H1 (cell line): ENCODE data around the gene ACTL8. TPM values are rescaled to one million over a fixed set of nuclear protein-coding genes. Genes with fewer than 3 reads are reported as not detected.
"Not testable (repeated sequence)": the region's sequence is repeated elsewhere in the genome, so short reads cannot be mapped to it uniquely, and the experiment has no call there.

Experiments
- CTCF ChIA-PET: fragments of 300-600 bp; sonication (Branson Sonifier 250); formaldehyde crosslinking; loops from one replicate; lab custom pipeline; 2021; ENCODE audit not compliant: partially characterized antibody; lab: Charles Lee
- POLR2A ChIA-PET: fragments of 300-600 bp; sonication (Branson Sonifier 250); formaldehyde crosslinking; loops from one replicate; lab custom pipeline; 2021; ENCODE audit warnings: inconsistent platforms; ENCODE audit not compliant: partially characterized antibody; lab: Charles Lee
- DNase-seq, 2 experiments: peaks; one replicate each; pipeline versions ENCODE4 v3.0.0 to v3.0.0-alpha.2; 2010 to 2022; ENCODE audit warnings: low spot score in 2 of 2, low read depth in 1 of 2, mixed read lengths in 1 of 2
- FAIRE-seq: peaks from 2 replicates; lab custom pipeline; 2011; peaks lifted over from hg19 to GRCh38; lab: Jason Lieb, UNC
- H2AFZ ChIP-seq: 2 replicates; pipeline ENCODE4 v1.8.1; 2012; ENCODE audit warnings: low read length, inconsistent platforms
- H2AK5ac ChIP-seq: 2 replicates; pipeline ENCODE4 v1.6.1; 2013; ENCODE audit warnings: low read depth, low read length
- H2BK120ac ChIP-seq: replicated peaks from 2 replicates; pipeline ENCODE3; 2013; ENCODE audit warnings: low read depth, low read length, inconsistent platforms
- H2BK12ac ChIP-seq: 2 replicates; pipeline ENCODE4 v1.6.1; 2013; ENCODE audit warnings: low read depth, low read length
- H2BK15ac ChIP-seq: 2 replicates; pipeline ENCODE4 v1.6.1; 2013; ENCODE audit warnings: low read length
- H2BK20ac ChIP-seq: 2 replicates; pipeline ENCODE4 v1.6.1; 2013; ENCODE audit warnings: low read length
- H2BK5ac ChIP-seq: 2 replicates; pipeline ENCODE4 v1.6.1; 2013; ENCODE audit warnings: low read depth, low read length
- H3K14ac ChIP-seq: 2 replicates; pipeline ENCODE4 v1.6.1; 2013; ENCODE audit warnings: inconsistent platforms; ENCODE audit not compliant: insufficient read length
- H3K18ac ChIP-seq: 2 replicates; pipeline ENCODE4 v1.6.1; 2013; ENCODE audit warnings: low read length; ENCODE audit errors: extremely low read depth
- H3K23ac ChIP-seq: 2 replicates; pipeline ENCODE4 v1.6.1; 2013; ENCODE audit warnings: inconsistent platforms; ENCODE audit not compliant: insufficient read length
- H3K23me2 ChIP-seq: 2 replicates; pipeline ENCODE4 v1.6.1; 2013; ENCODE audit warnings: low read depth, low read length
- H3K27ac ChIP-seq: 2 replicates; pipeline ENCODE4 v1.6.1; 2011; ENCODE audit warnings: low read depth, low read length, inconsistent platforms
- H3K27me3 ChIP-seq, 4 experiments: replicated peaks in 1 of 4; 1 replicate in 1 of 4; 2 replicates in 3 of 4; pipeline versions ENCODE4 v1.6.1 to v1.8.1; 2011 to 2013; ENCODE audit warnings: low read length in 3 of 4, mild to moderate bottlenecking in 3 of 4, inconsistent platforms in 2 of 4, mixed read lengths in 2 of 4, moderate library complexity in 1 of 4; ENCODE audit not compliant: control insufficient read depth in 3 of 4, insufficient read depth in 3 of 4; ENCODE audit errors: extremely low read depth in 1 of 4
- H3K36me3 ChIP-seq, 4 experiments: 2 replicates each; pipeline versions ENCODE4 v1.6.1 to v1.8.1; 2011 to 2013; ENCODE audit warnings: mild to moderate bottlenecking in 4 of 4, low read length in 3 of 4, moderate library complexity in 2 of 4, control low read depth in 1 of 4, inconsistent platforms in 1 of 4; ENCODE audit not compliant: insufficient read depth in 4 of 4, control insufficient read depth in 2 of 4
- H3K4ac ChIP-seq: replicated peaks from 2 replicates; pipeline ENCODE3; 2013; ENCODE audit warnings: low read length, low read depth, mixed read lengths, inconsistent platforms; ENCODE audit not compliant: insufficient read length
- H3K4me1 ChIP-seq, 4 experiments: replicated peaks in 1 of 4; 1 replicate in 1 of 4; 2 replicates in 3 of 4; pipeline versions ENCODE4 v1.6.1 to v1.8.1; 2011 to 2013; ENCODE audit warnings: low read length in 3 of 4, inconsistent platforms in 2 of 4, mixed read lengths in 1 of 4; ENCODE audit not compliant: insufficient read depth in 4 of 4, control insufficient read depth in 3 of 4
- H3K4me2 ChIP-seq, 2 experiments: 2 replicates each; pipeline versions ENCODE4 v1.6.1 to v1.8.1; 2011 to 2013; ENCODE audit warnings: low read depth in 2 of 2, low read length in 2 of 2, control low read depth in 1 of 2, inconsistent platforms in 1 of 2, mild to moderate bottlenecking in 1 of 2; ENCODE audit not compliant: insufficient read depth in 1 of 2
- H3K4me3 ChIP-seq, 4 experiments: fragments of 200-600, 300-600 bp in 1 of 4; sonication (generic), shearing (Covaris generic), sonication (Bioruptor Twin) in 1 of 4; 2 replicates each; pipeline versions ENCODE4 v1.5.1 to v1.8.1; 2011 to 2016; ENCODE audit warnings: low read length in 4 of 4, low read depth in 3 of 4, control low read depth in 2 of 4, inconsistent platforms in 2 of 4, mild to moderate bottlenecking in 2 of 4, mixed read lengths in 1 of 4, moderate library complexity in 1 of 4; ENCODE audit not compliant: insufficient read depth in 2 of 4; ENCODE audit errors: extremely low read depth in 1 of 4
- H3K56ac ChIP-seq: replicated peaks from 2 replicates; pipeline ENCODE3; 2013; ENCODE audit warnings: low read depth, mild to moderate bottlenecking, mixed read lengths, low read length, inconsistent platforms; ENCODE audit not compliant: insufficient read length
- H3K79me1 ChIP-seq: 2 replicates; pipeline ENCODE4 v1.6.1; 2013; ENCODE audit warnings: low read depth, low read length, control low read depth
- H3K79me2 ChIP-seq, 2 experiments: 2 replicates each; pipeline versions ENCODE4 v1.6.1 to v1.8.1; 2012 to 2013; ENCODE audit warnings: low read length in 2 of 2, mild to moderate bottlenecking in 2 of 2, inconsistent platforms in 1 of 2; ENCODE audit not compliant: insufficient read depth in 2 of 2, control insufficient read depth in 1 of 2
- H3K9ac ChIP-seq, 4 experiments: replicated peaks in 1 of 4; 1 replicate in 1 of 4; 2 replicates in 3 of 4; pipeline versions ENCODE4 v1.6.1 to v1.8.1; 2011 to 2013; ENCODE audit warnings: low read depth in 3 of 4, low read length in 3 of 4, control low read depth in 2 of 4, mild to moderate bottlenecking in 2 of 4, moderate library complexity in 2 of 4, inconsistent platforms in 1 of 4; ENCODE audit errors: extremely low read depth in 1 of 4
- H3K9me3 ChIP-seq, 2 experiments: 2 replicates each; pipeline versions ENCODE4 v1.6.1 to v1.8.1; 2012 to 2013; ENCODE audit warnings: mild to moderate bottlenecking in 2 of 2, moderate library complexity in 2 of 2, control low read depth in 1 of 2, inconsistent platforms in 1 of 2, low read depth in 1 of 2, low read length in 1 of 2, mixed read lengths in 1 of 2; ENCODE audit not compliant: insufficient read depth in 2 of 2
- H4K20me1 ChIP-seq, 2 experiments: replicated peaks in 1 of 2; 2 replicates each; pipeline versions ENCODE3 to v1.8.1; 2011 to 2013; ENCODE audit warnings: inconsistent platforms in 2 of 2, low read length in 2 of 2, mild to moderate bottlenecking in 1 of 2; ENCODE audit not compliant: insufficient read depth in 2 of 2, control insufficient read depth in 1 of 2
- H4K5ac ChIP-seq: 2 replicates; pipeline ENCODE4 v1.6.1; 2013; ENCODE audit warnings: low read length, low read depth, mixed read lengths, inconsistent platforms; ENCODE audit not compliant: insufficient read length
- H4K8ac ChIP-seq: 2 replicates; pipeline ENCODE4 v1.8.0; 2013; ENCODE audit warnings: mild to moderate bottlenecking, moderate library complexity, low read length, inconsistent platforms; ENCODE audit not compliant: insufficient read depth; ENCODE audit errors: extremely low read depth
- H4K91ac ChIP-seq: replicated peaks from 2 replicates; pipeline ENCODE3; 2013; ENCODE audit warnings: low read length, mixed read lengths, inconsistent platforms; ENCODE audit not compliant: insufficient read length
- WGBS, 2 experiments: shearing (Covaris generic) in 1 of 2; methylation state at CpG; one replicate each; pipeline versions ENCODE4 v1.1.6 to v1.1.7; 2013 to 2015; ENCODE audit warnings: low lambda C conversion rate in 2 of 2, mixed read lengths in 2 of 2, inconsistent platforms in 1 of 2, low coverage in 1 of 2, missing lambda C conversion rate in 1 of 2; ENCODE audit not compliant: insufficient replicate concordance in 2 of 2, insufficient coverage in 1 of 2, insufficient read length in 1 of 2; ENCODE audit errors: extremely low coverage in 1 of 2, missing lambda C conversion rate in 1 of 2; 5-methylcytosine and 5-hydroxymethylcytosine counted together
- polyA plus RNA-seq, 7 experiments: library from polyadenylated mRNA; depleted of rRNA in 3 of 7; stranded (reverse) in 5 of 7; unstranded in 2 of 7; fragments of >200 nt in 5 of 7; fragments of 200-250 nt in 2 of 7; gene quantifications; 1 replicate in 5 of 7; 2 replicates in 1 of 7; 4 replicates in 1 of 7; pipeline versions ENCODE4 v1.2.1 to v1.2.3, GENCODE V29; 2011 to 2013; ENCODE audit warnings: missing spikeins in 2 of 7, mixed read lengths in 2 of 7
- total RNA-seq: library from RNA; stranded (reverse); fragmentation: NEBNext Ultra II Directional; extraction: Animal tissue kit (Norgen Biotek cat#: 25700); gene quantifications from 2 replicates; pipeline ENCODE4 v1.2.1, GENCODE V29; 2021

Gene ACTL8
- total and polyA plus RNA-seq, 2 of the 8 experiments (the other 6 are each of a cell fraction or from before 2014, with no cell fraction given), result 0.33 to 0.47 TPM

GRCh38 chr1:17746281-17746680 lies 8.9 kb upstream of the ACTL8 start:
- H4K20me1 ChIP-seq, H3K79me1 ChIP-seq, FAIRE-seq, H3K14ac ChIP-seq, H3K4me2 ChIP-seq, H3K27ac ChIP-seq, H3K23ac ChIP-seq, H2BK5ac ChIP-seq, H3K36me3 ChIP-seq, H2BK12ac ChIP-seq, H2BK15ac ChIP-seq, H2BK20ac ChIP-seq, H2AK5ac ChIP-seq, H4K8ac ChIP-seq, H2AFZ ChIP-seq, H3K9me3 ChIP-seq, H3K9ac ChIP-seq, H4K91ac ChIP-seq, H3K79me2 ChIP-seq, H3K4me1 ChIP-seq, POLR2A ChIA-PET, H3K27me3 ChIP-seq, DNase-seq, H4K5ac ChIP-seq, H3K23me2 ChIP-seq, H3K4me3 ChIP-seq, H3K56ac ChIP-seq, H3K4ac ChIP-seq, H2BK120ac ChIP-seq, H3K18ac ChIP-seq: not testable (repeated sequence)
- WGBS, 2 experiments, result 72% methylated on average over 2 of the region's 2 CpGs; no CpG with 5 or more reads in 1 of the 2 experiments
- CTCF ChIA-PET, result interaction anchor here (0.7 to 3.6 kb wide), 9 partner anchors 13 to 765 kb away, joined by 3 to 36 read pairs (median 7); no protein-coding TSS in a partner anchor
